CD4-positive, alpha-beta T cell treated with Interleukin-12 subunit alpha and Interleukin-12 subunit beta, for 1 hour (primary cell): ENCODE measurements around the gene ACBD3.
A peak's percentile ranks its signal among the peaks of the same experiment; 100 is the strongest.

Source experiments
- DNase-seq: peaks from one replicate; pipeline ENCODE4 v3.0.0-alpha.2; 2020

ACBD3 gene

DNA sequence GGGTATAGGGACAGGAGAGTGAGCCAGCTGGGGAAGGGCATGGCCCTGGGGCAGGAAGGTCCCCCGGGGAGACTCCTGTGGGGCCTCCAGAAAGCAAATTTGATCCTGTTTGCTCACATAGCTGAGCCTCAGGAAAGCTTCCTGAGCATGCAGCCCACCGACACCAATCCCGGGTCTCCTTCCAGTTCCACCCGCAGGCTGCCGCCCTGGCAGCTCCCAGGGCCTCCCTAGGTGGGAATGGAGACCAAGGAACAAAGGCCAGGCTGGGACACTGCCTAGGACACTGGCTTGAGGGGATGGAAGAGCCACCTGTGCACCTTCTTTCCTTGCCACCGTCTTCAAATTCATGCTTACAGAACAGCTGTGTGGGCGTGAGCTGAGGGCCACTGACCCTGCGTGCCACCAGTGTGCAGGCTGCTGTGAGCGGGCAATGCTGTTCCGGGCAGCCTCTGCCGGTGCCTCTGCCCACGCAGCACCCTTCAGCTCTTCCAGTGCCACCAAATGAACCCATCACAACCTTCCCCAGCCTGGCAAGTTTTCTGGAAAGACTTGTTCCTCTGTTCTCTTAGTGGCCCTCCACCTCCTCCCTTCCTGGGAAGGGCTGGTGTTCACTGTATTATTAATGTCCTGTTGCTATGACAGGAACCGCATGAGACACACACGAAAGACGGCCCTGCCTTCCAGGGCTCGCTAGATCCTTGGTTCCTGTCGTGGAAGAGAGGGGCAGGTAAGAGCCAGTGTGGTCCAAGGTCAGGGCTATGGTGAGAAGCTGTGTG, 53.6 kb downstream of the ACBD3 start:
- no peak for DNase-seq

DNA sequence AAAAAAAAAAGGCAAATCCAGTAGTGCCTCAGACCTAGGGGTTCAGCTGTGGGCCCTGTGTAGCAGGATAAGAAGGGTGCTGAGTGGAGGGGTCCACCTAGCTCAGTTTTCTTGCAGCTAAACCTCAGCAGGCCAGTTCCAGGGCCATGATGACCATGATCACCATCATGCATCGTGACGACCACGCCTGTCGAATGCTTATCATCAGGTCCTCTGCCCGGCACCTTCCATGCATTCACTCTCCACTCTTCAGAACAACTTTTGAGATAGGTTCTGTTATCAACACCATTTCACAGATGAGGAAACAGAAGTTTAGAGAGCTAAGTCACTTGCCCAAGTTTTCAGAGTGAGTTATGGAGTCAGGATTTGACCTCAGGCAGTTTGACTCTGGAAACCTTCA, 54.9 kb downstream of the ACBD3 start:
- no peak for DNase-seq

DNA sequence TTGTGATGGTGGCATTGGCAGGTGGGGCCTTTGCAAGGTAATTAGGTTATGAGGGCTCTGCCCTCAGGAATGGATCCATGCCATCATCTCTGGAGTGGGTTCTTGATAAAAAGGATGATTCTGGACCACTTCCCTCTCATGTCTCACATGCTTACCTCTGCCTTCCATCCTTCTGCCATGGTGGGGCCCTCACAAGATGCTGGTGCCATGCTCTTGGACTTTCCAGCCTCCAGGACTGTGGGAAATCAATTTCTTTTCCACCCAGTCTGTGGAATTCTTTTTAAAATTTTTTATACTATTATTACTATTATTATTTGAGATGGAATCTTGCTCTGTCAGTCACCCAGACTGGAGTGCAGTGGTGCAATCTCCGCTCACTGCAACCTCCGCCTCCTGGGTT, 57.3 kb downstream of the ACBD3 start:
- DNase-seq: no peak

DNA sequence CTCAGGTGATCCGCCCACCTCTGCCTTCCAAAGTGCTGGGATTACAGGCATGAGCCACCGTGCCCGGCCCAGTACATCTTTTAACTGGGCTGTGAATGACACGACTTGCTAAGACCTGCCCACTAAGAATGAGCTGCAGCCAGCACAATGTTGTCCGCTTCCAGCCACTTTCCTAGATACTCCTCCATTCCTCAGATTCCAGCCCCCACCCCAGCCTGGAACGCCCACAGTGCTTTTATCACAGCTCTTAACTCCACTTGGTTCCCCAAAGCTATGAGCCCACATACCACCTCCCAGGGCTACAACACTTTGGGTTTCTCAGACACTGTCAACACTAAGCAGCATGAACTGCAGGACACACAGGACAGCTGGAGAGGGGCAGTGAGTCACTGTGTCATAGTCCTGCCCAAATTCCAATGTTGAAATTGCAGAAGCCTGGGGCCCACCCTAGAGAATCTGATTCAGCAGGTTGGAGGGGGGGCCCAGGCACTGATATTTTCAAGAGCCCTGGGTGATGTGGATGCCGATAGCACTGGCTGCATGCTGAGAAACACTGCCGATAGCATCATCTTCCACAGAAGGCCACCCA, 58.0 kb downstream of the ACBD3 start:
- no peak for DNase-seq

DNA sequence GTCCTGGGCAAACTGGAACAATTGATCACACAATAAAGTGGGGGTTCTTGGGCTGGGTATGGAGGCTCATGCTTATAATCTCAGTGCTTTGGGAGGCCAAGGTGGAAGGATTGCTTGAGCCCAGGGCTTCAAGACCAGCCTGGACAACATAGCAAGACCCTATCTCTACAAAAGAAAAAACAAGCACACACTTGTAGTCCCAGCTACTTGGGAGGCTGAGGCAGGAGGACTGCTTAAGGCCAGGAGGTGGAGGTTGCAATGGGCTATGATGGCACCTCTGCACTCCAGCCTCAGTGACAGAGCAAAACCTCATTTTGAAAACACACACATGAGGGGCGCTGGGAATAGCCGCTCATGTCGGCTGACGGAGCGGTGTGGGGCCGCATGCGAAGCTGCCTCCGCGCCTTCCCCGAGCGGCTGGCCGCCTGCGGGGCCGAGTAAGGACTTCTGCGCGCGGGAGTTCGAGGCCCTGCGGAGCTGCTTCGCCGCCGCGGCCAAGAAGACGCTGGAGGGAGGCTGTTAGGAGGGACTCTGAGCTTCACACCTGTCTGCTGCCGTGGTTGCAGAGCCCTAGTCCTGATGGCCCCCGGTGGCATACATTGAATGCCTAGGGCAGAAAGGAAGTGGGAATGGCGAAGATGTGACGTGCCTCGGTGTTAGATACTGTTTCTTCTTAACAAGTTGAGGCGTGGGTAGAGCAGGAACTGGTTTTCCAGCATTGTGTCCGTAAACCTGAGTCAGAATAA, 59.5 kb downstream of the ACBD3 start:
- DNase-seq: no peak

DNA sequence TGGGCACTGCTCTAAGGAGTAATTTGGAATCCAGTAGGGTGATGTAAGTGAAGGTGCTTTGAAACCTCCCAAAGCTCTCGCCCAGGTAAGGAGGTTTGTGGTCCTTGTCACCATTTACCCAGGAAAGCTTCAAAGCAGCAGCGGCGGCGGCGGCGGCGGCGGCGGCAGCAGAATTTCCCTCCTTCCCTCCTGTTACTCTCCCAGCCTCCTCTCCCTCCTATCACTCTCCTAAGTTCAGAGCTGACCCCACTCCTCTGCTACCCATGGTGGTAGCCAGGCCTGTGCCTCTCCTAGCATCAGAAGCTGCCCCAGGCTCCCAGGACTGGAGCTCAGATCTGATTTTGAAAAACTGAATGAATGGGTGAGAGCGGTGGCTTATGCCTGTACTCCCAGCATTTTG, 60.7 kb downstream of the ACBD3 start:
- DNase-seq: no peak

DNA sequence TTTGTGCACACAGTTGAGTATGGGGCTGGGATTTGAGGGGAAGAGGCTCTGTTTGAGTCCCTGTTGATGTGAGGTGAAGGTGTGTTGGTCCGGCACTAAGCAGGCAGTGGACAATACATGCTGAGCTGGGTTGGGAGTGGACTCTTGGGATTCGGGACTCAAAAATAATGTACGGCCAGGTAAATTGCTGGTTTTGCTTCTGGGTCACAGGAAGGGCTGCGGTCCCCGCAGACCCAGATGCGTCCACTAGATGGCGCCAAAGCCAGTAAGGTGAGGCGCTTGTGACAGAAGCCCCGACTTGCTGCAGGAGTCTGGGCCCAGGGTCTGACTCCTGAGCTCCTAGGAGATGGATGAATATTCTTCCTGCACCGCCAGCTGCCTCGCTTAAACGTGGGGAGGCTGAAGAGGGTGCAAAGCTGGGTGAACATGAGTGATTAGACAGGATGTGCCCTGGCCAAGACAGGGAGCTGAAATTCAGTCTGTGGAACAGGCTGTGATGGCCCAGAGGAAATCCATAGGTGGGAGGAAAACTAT, 61.4 kb downstream of the ACBD3 start:
- peak; percentile 88 for DNase-seq

DNA sequence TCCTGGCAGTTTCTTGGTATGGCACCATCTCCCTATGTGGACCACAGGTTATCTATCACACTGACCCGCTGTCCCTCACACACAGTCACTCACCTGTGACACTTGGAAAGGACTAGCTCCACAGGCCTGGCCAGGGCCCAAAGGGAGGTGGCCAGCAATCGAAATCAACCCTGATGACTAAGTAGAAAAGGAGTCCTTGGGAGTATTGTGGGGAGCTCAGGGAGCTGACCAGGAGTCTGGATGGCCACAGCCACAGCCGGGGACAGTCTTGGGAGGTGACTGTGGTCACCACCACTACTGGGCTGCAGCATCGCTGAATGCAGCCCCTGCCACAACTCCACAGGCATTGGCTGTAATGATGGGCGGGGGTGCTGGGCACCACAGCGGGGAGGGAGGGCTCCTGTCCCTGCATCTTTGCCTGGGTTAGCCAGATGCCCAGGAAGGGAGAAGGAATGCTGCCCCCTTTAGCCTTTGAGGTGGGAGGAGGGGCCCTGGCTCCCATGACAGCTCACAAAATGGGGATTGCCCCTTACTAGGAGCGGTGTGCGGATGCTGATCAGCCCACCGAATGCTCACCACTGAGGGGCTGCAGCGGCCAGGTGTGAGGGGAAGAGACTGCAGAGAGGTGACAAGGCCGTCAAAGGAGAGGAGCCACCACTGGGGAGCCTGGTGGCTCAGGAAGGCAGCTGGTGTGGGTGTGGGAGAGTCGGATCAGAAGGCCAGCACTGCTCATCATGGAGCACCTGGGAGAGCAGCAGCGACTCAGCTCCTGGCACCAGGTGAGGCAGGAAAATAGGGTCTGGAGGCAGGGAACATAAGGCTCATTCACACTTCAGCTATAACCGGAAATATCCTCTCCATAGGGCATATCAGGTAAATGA, 62.7 kb downstream of the ACBD3 start:
- DNase-seq: no peak

DNA sequence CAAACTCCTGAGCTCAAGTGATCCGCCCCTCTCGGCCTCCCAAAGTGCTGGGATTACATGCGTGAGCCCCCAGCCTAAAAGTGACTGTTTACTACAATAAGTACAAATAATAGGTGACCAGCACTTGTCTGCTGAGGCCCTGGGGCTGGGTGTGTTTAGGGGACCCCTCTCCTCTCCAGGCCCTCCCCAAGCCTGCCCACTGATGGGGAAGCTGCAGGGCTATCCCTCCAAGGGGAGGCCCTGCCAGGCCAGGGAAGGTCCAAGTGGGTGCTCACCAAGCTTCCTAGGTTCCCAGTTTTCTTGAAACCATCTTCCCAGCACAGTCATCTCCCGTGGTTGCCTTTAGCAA, 63.4 kb downstream of the ACBD3 start:
- no peak for DNase-seq

DNA sequence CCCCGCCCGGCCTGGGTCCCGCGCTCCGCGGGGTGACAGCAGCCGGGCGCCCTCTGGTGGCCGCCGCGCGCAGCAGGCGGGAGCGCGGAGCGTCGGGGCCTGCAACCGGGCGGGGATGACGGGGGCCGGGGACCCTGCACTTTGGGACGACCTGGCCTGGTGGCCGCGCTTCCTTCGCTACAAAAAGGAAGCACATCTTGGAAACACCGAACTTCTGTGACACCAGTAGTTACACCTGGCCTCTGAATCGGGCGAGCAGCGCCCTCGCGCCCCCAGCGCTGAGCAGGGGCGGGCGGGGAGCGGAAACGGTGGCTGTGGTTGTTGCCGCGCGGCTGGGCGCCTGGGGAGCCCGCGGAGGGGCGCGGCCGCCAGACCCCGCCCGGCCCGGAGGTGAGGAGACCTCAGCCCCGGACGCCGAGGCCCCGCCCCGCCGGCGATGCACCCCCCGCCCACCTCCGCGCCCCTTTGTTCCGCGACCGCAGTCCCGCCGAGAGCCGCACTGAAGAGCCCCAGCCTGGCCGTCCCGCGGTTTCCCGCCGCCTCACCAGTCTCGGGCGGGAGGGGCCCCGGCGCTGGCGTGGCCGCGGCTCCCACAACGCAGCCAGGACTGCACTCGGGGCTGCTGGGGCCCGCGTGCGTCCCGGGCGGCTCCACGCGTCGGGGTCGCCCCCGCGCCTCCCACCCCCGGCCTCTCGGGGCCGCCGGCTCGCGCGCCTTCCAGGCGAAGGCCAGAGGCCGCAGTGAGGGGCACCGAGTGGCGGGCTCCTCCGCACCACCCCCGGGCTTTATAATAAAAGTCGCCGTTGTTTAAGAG, 64.7 kb downstream of the ACBD3 start:
- DNase-seq: peak; percentile 86

DNA sequence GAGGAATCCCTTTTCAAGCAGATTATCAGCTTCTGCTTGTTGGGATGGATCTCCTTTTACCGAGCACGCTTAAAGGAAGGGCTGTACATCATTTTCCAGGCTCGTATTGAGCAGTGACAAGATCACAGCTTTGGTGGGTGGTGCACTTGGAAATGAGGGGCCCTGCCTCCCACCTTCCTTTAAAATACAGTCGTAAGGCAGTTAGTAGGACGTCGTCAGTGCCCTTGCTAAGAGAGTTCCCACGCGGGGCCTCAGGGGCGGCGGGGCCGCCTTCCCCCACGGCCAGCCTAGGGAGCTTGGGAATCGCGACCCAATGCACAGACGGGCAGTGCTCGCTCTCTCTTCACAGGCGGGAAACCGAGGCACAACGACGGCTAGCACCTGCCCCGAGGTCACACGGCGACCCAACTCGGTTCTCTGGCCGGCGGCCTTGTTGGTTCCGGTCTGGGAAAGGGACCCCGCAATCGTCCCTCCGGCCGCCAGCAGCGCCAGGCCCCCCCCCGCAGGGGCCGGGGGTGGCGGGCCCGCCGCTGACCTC, 65.4 kb downstream of the ACBD3 start:
- no peak for DNase-seq

DNA sequence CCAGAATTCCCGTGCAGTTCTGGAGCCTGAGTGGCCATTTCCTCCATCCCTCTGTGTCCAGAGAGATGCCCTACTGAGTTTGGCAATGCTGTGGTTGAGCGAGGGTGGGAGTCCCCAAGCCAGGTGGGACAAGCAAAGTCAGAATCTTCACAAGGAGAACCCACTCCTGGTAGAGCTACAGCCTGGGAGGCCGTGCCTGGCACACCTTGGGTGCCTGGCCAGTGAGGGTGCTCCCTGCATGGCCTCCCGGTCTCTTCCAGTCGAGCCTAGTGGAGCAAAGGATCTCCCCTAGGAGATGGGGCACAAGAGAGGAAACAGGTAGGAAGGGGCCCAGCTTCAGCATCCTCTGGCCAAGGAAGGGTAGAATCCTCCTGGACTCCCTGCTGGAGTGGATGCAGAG, 66.1 kb downstream of the ACBD3 start:
- DNase-seq: no peak

DNA sequence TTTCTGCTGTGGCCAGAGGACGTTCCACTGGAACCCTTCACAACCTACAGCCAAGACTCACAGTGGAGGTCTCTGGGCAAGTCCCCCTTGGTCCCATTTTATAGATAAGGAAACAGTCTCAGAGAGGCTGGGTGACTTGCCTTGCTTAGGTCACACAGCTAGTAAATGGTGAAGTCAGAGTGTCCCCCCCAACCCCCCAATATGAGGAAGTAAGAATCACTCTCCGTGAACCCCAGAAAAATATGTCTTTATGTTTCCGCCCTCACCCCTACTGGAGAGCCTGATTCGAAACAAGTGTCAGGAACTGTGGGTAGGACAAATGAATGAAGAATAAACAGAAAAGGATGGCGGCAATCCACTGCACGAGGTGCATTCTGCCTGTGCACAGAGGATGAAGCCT, 67.4 kb downstream of the ACBD3 start:
- DNase-seq: no peak

DNA sequence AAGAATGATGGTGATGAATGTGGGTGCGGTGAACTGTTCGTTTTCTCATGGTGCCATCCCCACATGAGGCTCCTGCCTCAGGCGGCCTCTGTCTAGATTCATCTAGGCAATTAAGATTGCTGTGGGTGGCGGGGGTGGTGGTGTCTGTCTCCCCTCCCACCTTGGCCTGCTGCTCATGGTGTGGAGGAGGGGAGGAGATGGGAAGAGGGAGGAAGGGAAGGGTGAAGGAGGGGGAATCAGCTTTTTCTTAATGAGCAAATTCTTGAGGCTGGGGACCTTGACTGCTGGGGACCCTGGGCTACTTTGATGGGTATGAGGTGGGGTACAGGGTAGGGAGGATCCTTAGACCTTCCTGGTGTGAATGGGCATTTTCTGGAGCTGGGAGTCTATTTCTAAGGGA, 68.2 kb downstream of the ACBD3 start:
- DNase-seq: no peak

DNA sequence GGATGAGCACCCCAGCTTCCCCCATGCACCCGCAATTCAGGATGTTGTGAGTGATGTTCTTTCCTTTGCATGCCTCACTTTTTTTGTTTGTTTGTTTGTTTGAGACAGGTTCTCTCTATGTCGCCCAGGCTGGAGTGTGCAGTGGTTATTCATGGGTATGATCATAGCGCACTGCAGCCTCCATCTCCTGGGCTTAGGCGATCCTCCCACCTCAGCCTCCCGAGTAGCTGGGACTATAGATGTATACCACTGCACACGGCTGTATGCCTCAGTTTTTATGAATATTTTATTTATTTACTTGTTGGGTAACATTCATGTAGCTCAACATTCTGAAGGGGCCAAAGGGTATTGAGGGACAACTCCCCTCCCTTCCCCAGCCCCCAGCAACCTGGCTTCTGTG, 69.2 kb downstream of the ACBD3 start:
- no peak for DNase-seq

DNA sequence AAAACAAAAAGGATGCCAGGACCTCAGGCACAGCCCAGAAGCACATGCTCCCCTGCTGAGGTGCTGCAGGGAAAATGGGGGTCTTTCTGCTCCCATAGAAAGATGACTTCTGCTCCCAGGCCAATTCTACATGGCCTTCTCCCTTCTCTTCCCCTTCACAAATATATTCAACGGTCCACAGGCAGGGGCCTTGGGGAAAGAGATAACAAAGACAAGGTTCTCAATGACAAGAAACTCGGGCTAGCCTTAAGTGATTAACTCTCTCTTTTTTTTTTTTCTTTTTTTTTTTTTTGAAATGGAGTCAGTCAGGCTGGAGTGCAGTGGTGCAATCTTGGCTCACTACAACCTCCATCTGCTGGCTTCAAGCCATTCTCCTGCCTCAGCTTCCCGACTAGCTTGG, 69.9 kb downstream of the ACBD3 start:
- DNase-seq: no peak

DNA sequence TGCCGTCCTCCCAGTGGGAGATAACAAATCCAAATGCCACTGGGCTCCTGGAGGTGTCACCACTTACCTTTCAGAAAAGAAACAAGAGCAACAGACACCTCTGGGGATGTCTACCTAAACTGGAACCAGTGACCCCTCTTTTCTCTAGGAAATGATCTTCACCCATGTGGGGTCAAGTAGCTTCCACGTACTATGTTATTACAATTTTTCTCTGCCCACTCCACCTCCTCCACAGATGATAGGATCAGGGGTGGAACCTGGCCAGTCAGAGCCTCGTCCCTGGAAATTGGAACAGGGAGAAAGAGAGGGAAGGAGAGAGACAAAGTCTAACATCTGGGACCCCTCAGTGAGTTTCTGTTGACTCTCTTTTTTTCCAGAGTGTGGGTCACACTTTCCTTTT, 73.9 kb downstream of the ACBD3 start:
- DNase-seq: no peak

DNA sequence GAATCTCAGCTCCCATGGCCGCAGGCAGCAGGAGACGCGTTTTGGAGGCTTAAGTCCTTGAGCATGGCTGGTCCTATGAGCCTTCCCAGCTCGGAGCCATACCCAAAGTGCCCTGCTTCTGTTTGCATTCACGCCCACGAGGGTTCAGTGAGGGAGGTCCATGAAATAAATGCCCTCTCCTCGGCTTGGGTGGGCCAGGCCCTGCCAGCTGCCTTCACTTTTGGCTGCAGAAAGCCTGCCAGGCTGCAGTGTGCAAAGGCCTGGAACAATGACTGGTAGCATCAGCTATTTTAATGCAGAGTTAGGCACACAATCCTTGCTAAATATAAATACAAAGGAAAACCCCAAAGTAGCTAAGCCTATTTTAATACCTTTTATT, 74.7 kb downstream of the ACBD3 start:
- DNase-seq: no peak

DNA sequence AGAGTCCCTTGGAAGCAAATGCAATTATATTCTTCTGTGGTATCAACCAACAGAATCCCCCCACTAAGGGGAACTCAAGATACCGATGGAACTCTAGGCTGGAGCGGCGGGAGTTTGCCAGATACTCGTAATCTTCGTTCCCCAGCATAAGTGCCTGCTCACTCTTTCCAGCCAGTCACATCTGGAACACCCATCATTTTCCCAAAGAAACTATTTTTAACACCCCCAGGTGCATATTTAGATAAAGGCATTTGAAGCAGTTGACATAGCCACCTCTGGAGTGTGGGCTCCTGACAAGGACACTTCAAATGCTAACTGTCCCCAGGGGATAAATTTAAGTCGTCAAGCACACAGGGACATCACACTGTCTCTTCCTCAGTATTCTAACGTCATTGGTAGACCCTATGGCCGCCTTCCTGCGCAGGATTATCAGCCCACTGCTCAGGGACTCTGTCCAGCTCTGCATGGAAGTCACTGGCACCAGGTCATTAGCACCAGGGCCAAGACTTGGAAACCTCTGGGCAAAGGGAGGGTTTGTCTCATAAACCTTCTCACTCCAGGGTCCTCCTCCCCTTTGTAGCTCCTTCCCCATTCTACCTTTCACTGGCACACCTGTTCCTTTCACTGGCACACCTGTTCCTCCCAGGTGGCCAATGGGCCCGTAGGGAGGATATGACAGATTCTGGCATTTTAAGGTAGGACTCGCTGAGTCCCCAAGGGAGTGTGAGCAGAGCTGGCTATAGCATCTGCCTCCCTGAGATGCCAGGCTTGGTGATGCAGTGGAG, 75.3 kb downstream of the ACBD3 start:
- DNase-seq: no peak

DNA sequence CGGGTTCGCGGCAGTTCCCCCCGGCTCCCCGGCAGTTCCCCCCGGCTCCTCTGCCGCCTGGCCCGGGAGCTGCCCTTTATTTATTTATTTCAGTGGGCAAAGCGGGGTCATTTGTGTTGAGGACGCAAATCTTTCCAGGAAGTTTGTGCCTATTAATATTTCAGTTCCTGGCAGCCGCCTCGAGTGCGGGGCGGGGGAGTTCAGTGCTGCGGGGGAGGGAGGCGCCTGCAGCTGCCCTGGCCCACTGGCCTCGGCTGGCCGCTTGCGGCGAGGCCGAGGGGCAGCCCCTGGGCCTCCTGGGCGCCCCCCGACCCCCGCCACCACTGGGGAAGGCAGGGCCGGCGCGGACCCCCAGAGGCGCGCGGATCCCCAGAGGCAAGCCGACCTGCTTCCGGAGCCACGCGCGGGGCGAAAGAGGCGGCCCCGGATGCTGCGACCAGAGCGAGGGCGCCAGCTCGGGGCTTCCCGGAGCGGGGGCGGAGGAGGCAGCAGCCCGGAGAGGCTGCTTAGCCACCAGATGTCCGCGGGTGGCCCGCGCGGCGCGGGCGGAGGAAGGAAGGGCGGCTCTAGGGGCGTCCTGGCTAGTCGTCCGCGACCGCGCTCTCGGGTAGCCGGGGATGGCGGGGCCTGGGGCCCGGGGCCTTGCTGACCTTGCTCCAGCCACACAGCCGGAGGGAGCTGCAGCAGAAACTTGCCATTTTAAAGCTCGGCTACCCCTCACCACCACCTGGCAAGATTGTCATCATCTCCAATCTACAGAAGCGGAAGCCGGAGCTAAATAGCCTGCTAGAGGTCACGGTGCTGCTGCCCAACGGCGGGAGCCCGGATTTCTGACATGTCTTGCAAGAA, 76.1 kb downstream of the ACBD3 start:
- peak; percentile 66 for DNase-seq
